Esophagus (tissue), 2 donors: ENCODE measurements around the gene ANKRD16. TPM values are rescaled to one million over a fixed set of nuclear protein-coding genes. Genes with fewer than 3 reads are reported as not detected.

Experiments
- polyA plus RNA-seq, 2 donors: library from polyadenylated mRNA; stranded (reverse); fragments of 200-250 nt; gene quantifications; one replicate each; pipeline ENCODE4 v1.2.3, GENCODE V29; 2013
- donor health status: healthy with polysubstance abuse.
- donor health status: Bipolar disorder and iron deficiency.

ANKRD16 gene
- polyA plus RNA-seq, 2 donors = 4.3 to 4.7 TPM

Other genes starting within 250 kb of the ANKRD16 start
- gene ASB13, start 223.3 kb downstream of the ANKRD16 start, polyA plus RNA-seq = 10 to 100 TPM; 12.2 to 13.9 TPM
- gene TASOR2, start 205.1 kb downstream of the ANKRD16 start, polyA plus RNA-seq = 10 to 100 TPM in 1 of 2 donors, 1 to 10 TPM in 1; 8.1 to 11.1 TPM
- 100 to 1,000 TPM in 1 of 2 donors, 10 to 100 TPM in 1; 58.2 to 109 TPM for gene GDI2, start 76.5 kb downstream of the ANKRD16 start, polyA plus RNA-seq
- 10 to 100 TPM; 25.4 to 34.4 TPM for gene FBH1, start 350 bp upstream of the ANKRD16 start, polyA plus RNA-seq
- 1 to 10 TPM; 2.5 to 6.4 TPM for gene IL15RA, start 87.7 kb upstream of the ANKRD16 start, polyA plus RNA-seq
- under 1 TPM; 0.16 to 0.18 TPM for gene IL2RA, start 172.5 kb upstream of the ANKRD16 start, polyA plus RNA-seq
- gene RBM17, start 199.1 kb upstream of the ANKRD16 start, polyA plus RNA-seq = 10 to 100 TPM; 51.2 to 57.3 TPM